Measurements from ENCODE around the gene RNF169.

RNF169 gene

GRCh38 chr11:74713686-74714085 is 35.0 kb upstream of the RNF169 start:
- 72% methylated on average over 4 of the region's 4 CpGs for WGBS, 2 experiments (ENCODE audit: insufficient coverage in 2 of 2)
- H3K9me3 ChIP-seq (ENCODE audit: control insufficient read depth, low read length) = no peaks in the 10 kb centered on the region
- H3K4me3 ChIP-seq (ENCODE audit: extremely low read depth, insufficient read depth, low read length, poor library complexity, severe bottlenecking) = no peak overlapping the region
- peaks cover 12% of the 10 kb centered on the region for H3K4me1 ChIP-seq (ENCODE audit: control insufficient read depth, insufficient read depth, low read length, poor library complexity, severe bottlenecking)
- H3K27ac ChIP-seq (ENCODE audit: low read depth, low read length, severe bottlenecking) = no peak overlapping the region
- no peaks in the 10 kb centered on the region for H3K36me3 ChIP-seq (ENCODE audit: control insufficient read depth, insufficient read depth, low read length)

- no peaks in the 10 kb centered on the region for H3K36me3 ChIP-seq (ENCODE audit: control insufficient read depth, insufficient read depth, low read length)
- H3K4me1 ChIP-seq (ENCODE audit: control insufficient read depth, insufficient read depth, low read length, poor library complexity, severe bottlenecking) = peaks cover 7% of the 10 kb centered on the region
- 88% methylated on average over 4 to 5 of the region's 7 CpGs for WGBS, 2 experiments (ENCODE audit: insufficient coverage in 2 of 2)
- H3K9me3 ChIP-seq (ENCODE audit: control insufficient read depth, low read length) = no peaks in the 10 kb centered on the region
- H3K27ac ChIP-seq (ENCODE audit: low read depth, low read length, severe bottlenecking) = no peak overlapping the region
- H3K4me3 ChIP-seq (ENCODE audit: extremely low read depth, insufficient read depth, low read length, poor library complexity, severe bottlenecking) = no peak overlapping the region
Measured at GRCh38 chr11:74714904-74715303, 33.7 kb upstream of the RNF169 start.

DNA sequence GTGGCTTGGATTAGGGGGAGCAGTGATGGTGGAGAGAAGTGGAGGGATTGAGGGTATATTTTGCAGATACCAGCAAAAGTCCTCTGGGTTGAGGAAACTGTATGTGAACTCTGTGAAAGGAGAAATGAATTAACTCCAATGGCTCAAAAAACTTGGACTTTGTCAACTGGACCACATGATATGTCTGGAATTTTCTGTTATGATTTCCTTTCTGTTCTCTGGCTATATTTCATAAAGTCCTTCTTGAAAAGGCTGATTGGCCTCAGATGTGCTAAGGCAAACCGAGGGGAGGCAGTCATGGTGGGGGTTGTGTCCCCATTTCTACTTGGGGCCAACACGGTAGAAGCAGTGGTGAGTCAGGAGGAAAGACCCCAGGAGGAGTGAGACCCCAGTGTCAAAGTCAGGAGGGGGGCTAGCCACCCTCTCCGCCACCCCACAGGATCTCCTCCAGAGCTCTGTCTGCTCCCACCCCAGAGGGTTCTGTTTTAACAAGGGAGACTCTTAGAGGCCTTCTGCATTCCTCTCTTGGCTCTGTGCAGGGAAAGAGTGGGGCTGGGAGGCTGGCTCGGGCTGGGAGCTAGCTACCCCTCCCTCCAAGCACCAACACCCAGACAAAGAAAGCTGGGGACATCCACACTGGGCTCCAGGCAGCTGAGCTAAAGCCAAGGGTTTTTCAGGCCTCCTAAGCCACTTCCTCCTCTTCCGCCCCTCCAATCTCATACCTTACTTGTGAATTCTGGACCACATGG is 31.3 kb upstream of the RNF169 start:
- H3K4me3 ChIP-seq (ENCODE audit: extremely low read depth, insufficient read depth, low read length, poor library complexity, severe bottlenecking) = no peak overlapping the region
- H3K36me3 ChIP-seq (ENCODE audit: control insufficient read depth, insufficient read depth, low read length) = no peaks in the 10 kb centered on the region
- 83 to 84% methylated on average over 2 to 3 of the region's 5 CpGs for WGBS, 2 experiments (ENCODE audit: insufficient coverage in 2 of 2)
- no peaks in the 10 kb centered on the region for H3K9me3 ChIP-seq (ENCODE audit: control insufficient read depth, low read length)
- peaks cover 11% of the 10 kb centered on the region for H3K4me1 ChIP-seq (ENCODE audit: control insufficient read depth, insufficient read depth, low read length, poor library complexity, severe bottlenecking)
- no peak overlapping the region for H3K27ac ChIP-seq (ENCODE audit: low read depth, low read length, severe bottlenecking)

DNA sequence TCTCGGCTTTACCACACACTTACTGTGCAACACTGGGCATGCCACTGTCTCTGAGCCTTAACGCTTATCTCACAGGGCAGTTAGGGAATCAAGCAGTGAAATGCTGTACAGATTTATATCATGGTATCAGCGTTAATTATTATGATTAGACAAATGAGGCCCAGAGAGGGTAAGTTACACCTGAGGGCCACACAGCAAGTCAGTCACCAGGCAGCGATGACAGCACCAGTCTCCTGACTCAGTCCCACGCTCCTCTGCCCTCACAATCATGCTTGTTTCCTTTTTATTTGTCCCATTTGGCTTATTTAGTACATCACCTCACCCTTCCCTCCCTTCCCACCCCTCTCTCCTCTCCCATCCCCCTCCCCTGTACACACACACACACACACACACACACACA is 29.6 kb upstream of the RNF169 start:
- WGBS, 2 experiments (ENCODE audit: insufficient coverage in 2 of 2) = 94 to 95% methylated on average over 2 to 5 of the region's 5 CpGs
- no peaks in the 10 kb centered on the region for H3K36me3 ChIP-seq (ENCODE audit: control insufficient read depth, insufficient read depth, low read length)
- no peak overlapping the region for H3K4me3 ChIP-seq (ENCODE audit: extremely low read depth, insufficient read depth, low read length, poor library complexity, severe bottlenecking)
- peaks cover 11% of the 10 kb centered on the region for H3K4me1 ChIP-seq (ENCODE audit: control insufficient read depth, insufficient read depth, low read length, poor library complexity, severe bottlenecking)
- no peak overlapping the region for H3K27ac ChIP-seq (ENCODE audit: low read depth, low read length, severe bottlenecking)
- no peaks in the 10 kb centered on the region for H3K9me3 ChIP-seq (ENCODE audit: control insufficient read depth, low read length)

DNA sequence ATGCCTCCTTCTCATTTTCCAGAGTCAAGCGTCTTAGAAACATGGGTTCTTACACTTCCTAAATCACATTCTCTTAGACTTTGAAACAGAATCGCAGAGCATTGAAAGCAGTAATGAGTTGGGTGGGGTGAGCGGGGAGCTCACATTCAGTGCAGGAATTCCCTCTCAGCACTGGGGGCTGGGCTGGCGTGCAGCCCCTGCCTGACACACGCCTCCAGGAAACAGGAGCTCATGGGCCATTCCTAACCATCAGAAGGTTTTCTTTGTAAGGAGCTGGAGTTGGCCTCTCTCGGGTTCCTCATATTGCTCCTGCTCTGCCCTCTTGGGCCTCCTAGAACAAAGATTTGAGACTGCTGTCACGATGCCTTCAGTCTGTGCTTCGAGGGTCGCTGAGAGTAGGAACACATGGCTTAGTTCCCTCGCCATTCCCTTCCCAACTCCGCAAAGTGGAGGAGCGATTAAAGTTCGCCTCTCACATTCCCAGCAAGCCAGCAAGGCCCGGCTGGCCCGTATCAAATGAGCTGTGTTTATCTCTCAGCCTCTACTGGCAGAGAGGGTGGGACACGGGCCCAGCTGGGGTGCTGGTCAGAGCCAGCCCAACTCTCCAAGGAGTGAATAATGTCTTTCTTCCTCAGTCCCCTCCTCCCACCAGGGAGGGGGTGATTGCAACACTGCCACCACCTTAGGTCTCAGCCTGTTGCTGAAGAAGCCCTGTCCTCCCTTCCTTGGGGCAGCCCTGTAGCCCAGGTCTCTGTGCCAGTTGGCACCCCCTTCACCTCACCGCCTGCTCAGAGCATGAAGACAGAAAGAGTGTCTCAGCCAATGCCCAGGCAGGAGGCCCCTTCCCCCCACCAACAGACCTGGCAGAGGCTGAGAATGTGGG is 27.8 kb upstream of the RNF169 start:
- peak overlapping the region; percentile 29 for H3K27ac ChIP-seq (ENCODE audit: low read depth, low read length, severe bottlenecking)
- no peaks in the 10 kb centered on the region for H3K9me3 ChIP-seq (ENCODE audit: control insufficient read depth, low read length)
- H3K36me3 ChIP-seq (ENCODE audit: control insufficient read depth, insufficient read depth, low read length) = no peaks in the 10 kb centered on the region
- WGBS, 2 experiments (ENCODE audit: insufficient coverage in 2 of 2) = 60 to 69% methylated on average over 13 to 14 of the region's 17 CpGs
- H3K4me1 ChIP-seq (ENCODE audit: control insufficient read depth, insufficient read depth, low read length, poor library complexity, severe bottlenecking) = peaks cover 11% of the 10 kb centered on the region
- H3K4me3 ChIP-seq (ENCODE audit: extremely low read depth, insufficient read depth, low read length, poor library complexity, severe bottlenecking) = no peak overlapping the region

GRCh38 chr11:74721479-74721835 is 27.2 kb upstream of the RNF169 start:
- H3K36me3 ChIP-seq (ENCODE audit: control insufficient read depth, insufficient read depth, low read length) = no peaks in the 10 kb centered on the region
- no peak overlapping the region for H3K4me3 ChIP-seq (ENCODE audit: extremely low read depth, insufficient read depth, low read length, poor library complexity, severe bottlenecking)
- H3K4me1 ChIP-seq (ENCODE audit: control insufficient read depth, insufficient read depth, low read length, poor library complexity, severe bottlenecking) = peaks cover 11% of the 10 kb centered on the region
- no peak overlapping the region for H3K27ac ChIP-seq (ENCODE audit: low read depth, low read length, severe bottlenecking)
- 88 to 91% methylated on average over 3 of the region's 3 CpGs for WGBS, 2 experiments (ENCODE audit: insufficient coverage in 2 of 2)
- H3K9me3 ChIP-seq (ENCODE audit: control insufficient read depth, low read length) = no peaks in the 10 kb centered on the region

DNA sequence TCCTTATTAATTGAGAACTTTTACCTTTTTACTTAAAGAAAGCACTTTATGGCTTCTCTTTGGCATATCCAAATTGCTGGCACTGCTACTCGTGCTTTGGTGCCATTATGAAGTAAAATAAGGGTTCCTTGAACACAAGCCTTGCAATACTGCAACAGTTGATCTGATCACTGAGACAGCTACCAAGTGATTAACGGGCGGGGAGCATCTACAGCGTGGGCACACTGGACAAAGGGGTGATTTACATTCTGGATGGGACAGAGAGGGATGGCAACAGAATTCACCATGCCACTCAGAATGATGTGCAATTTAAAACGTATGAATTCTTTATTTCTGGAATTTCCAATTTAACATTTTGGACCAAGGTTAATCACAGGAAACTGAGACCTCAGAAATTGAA is 25.1 kb upstream of the RNF169 start:
- 85 to 90% methylated on average over 3 to 4 of the region's 5 CpGs for WGBS, 2 experiments (ENCODE audit: insufficient coverage in 2 of 2)

DNA sequence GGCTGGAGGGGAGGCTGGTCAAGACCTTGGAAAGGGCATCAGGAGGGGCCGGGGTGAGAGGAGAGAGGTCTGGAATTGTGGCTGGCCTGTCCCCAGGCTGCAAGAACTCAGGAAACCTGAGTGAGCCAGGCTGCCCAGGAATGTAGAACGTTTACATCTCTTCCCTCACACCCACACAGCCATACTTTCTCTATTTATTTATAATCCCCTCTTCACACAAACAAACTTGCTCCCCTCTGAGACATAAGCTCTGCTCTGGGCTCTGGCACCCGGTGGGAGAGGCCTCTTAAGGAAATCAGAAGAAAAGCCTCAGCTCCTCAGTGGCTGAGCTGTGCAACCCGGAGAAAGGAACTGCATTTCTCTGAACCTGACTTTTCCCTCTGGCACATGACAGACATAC is 22.9 kb upstream of the RNF169 start:
- H3K4me1 ChIP-seq (ENCODE audit: control insufficient read depth, insufficient read depth, low read length, poor library complexity, severe bottlenecking) = peaks cover 6% of the 10 kb centered on the region
- H3K9me3 ChIP-seq (ENCODE audit: control insufficient read depth, low read length) = no peaks in the 10 kb centered on the region
- WGBS, 2 experiments (ENCODE audit: insufficient coverage in 2 of 2) = 47 to 55% methylated on average over 2 of the region's 4 CpGs
- no peaks in the 10 kb centered on the region for H3K36me3 ChIP-seq (ENCODE audit: control insufficient read depth, insufficient read depth, low read length)
- no peak overlapping the region for H3K27ac ChIP-seq (ENCODE audit: low read depth, low read length, severe bottlenecking)
- H3K4me3 ChIP-seq (ENCODE audit: extremely low read depth, insufficient read depth, low read length, poor library complexity, severe bottlenecking) = no peak overlapping the region

More for the DNA sequence above, 25.1 kb upstream of the RNF169 start:
- Histone ChIP-seq H3K4me1 (ENCODE audit: control insufficient read depth, insufficient read depth, low read length, poor library complexity, severe bottlenecking) (peaks cover 11% of the 10 kb centered on the region), H3K9me3 (ENCODE audit: control insufficient read depth, low read length) (no peaks in the 10 kb centered on the region), H3K27ac (ENCODE audit: low read depth, low read length, severe bottlenecking) (no peak overlapping the region), H3K4me3 (ENCODE audit: extremely low read depth, insufficient read depth, low read length, poor library complexity, severe bottlenecking) (no peak overlapping the region), H3K36me3 (ENCODE audit: control insufficient read depth, insufficient read depth, low read length) (no peaks in the 10 kb centered on the region)

- H3K9me3 ChIP-seq (ENCODE audit: control insufficient read depth, low read length) = no peaks in the 10 kb centered on the region
- no peaks in the 10 kb centered on the region for H3K4me1 ChIP-seq (ENCODE audit: control insufficient read depth, insufficient read depth, low read length, poor library complexity, severe bottlenecking)
- no peaks in the 10 kb centered on the region for H3K36me3 ChIP-seq (ENCODE audit: control insufficient read depth, insufficient read depth, low read length)
- WGBS, 2 experiments (ENCODE audit: insufficient coverage in 2 of 2) = 4 to 7% methylated on average over 6 to 10 of the region's 13 CpGs
- no peak overlapping the region for H3K27ac ChIP-seq (ENCODE audit: low read depth, low read length, severe bottlenecking)
- no peak overlapping the region for H3K4me3 ChIP-seq (ENCODE audit: extremely low read depth, insufficient read depth, low read length, poor library complexity, severe bottlenecking)
Measured at GRCh38 chr11:74726547-74727182, 22.0 kb upstream of the RNF169 start.

DNA sequence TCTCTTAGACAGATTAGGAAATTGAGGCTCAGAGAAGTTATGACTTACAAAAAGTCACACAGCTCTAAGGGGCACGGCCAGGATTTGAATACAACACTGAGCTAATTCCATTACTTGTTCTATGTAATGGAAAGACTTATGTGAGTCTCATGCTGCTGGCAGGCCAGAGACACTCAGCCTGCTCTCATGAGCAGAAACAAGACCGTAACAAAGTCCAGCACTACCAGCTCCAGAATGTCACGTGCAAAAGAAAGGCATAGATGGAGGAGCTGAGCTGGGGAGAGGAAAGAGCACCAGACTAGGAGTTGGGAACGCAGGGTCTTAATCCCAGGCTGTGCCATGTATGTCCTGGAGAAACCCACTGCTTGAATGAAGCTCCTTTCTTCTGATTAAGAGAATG is 19.3 kb upstream of the RNF169 start:
- Histone ChIP-seq H3K27ac (ENCODE audit: low read depth, low read length, severe bottlenecking) (no peak overlapping the region), H3K9me3 (ENCODE audit: control insufficient read depth, low read length) (no peaks in the 10 kb centered on the region)
- WGBS, 2 experiments (ENCODE audit: insufficient coverage in 2 of 2) = 84 to 87% methylated on average over 3 of the region's 4 CpGs

More for the DNA sequence above, 19.3 kb upstream of the RNF169 start:
- Histone ChIP-seq H3K36me3 (ENCODE audit: control insufficient read depth, insufficient read depth, low read length) (no peaks in the 10 kb centered on the region), H3K4me1 (ENCODE audit: control insufficient read depth, insufficient read depth, low read length, poor library complexity, severe bottlenecking) (no peaks in the 10 kb centered on the region), H3K4me3 (ENCODE audit: extremely low read depth, insufficient read depth, low read length, poor library complexity, severe bottlenecking) (no peak overlapping the region)
